Renal cortical epithelial cell (primary cell): ENCODE data around the gene S100A3. TPM values are rescaled to one million over a fixed set of nuclear protein-coding genes. Genes with fewer than 3 reads are reported as not detected.
"Not testable (repeated sequence)": the region's sequence is repeated elsewhere in the genome, so short reads cannot be mapped to it uniquely, and the experiment has no call there.

Experiments used
- DNase-seq: peaks from one replicate; pipeline ENCODE4 v3.0.0-alpha.2; 2011; ENCODE audit warnings: low read depth
- total RNA-seq: library from RNA; depleted of rRNA; stranded (reverse); fragments of >200 nt; gene quantifications from 2 replicates; pipeline ENCODE4 v1.2.3, GENCODE V29; 2014

The S100A3 gene
- total RNA-seq, 1 donor from 2014 or later: 5.2 TPM

GRCh38 chr1:153535242-153536011 lies 13.6 kb downstream of the S100A3 start, which contains the start of gene S100A6:
Gene S100A6, minus strand, starts transcription at chr1:153535991. Its CDS starts 652 bp downstream, at chr1:153535339.
- no peak for DNase-seq

GRCh38 chr1:153534925-153535241 lies 14.2 kb downstream of the S100A3 start:
- no peak for DNase-seq

GRCh38 chr1:153534226-153534924 lies 14.7 kb downstream of the S100A3 start:
- DNase-seq: no peak

GRCh38 chr1:153533689-153534201 lies 15.3 kb downstream of the S100A3 start:
- DNase-seq: peak; percentile 93

GRCh38 chr1:153532769-153533599 lies 16.1 kb downstream of the S100A3 start:
- DNase-seq: peak; percentile 61

- no peak for DNase-seq
Observed at GRCh38 chr1:153532181-153532580, 16.9 kb downstream of the S100A3 start.

GRCh38 chr1:153531638-153532037 lies 17.4 kb downstream of the S100A3 start:
- DNase-seq: no peak

GRCh38 chr1:153527683-153528040 lies 21.4 kb downstream of the S100A3 start:
- DNase-seq: no peak

GRCh38 chr1:153527023-153527682 lies 21.9 kb downstream of the S100A3 start:
- peak; percentile 64 for DNase-seq

GRCh38 chr1:153526132-153526543 lies 22.9 kb downstream of the S100A3 start:
- no peak for DNase-seq

GRCh38 chr1:153525088-153525728 lies 23.9 kb downstream of the S100A3 start:
- DNase-seq: no peak

- not testable (repeated sequence) for DNase-seq
Observed at GRCh38 chr1:153522353-153523048, 26.6 kb downstream of the S100A3 start.

- not testable (repeated sequence) for DNase-seq
Observed at GRCh38 chr1:153521808-153522207, 27.2 kb downstream of the S100A3 start.

GRCh38 chr1:153520818-153521476 lies 28.1 kb downstream of the S100A3 start:
- no peak for DNase-seq

- DNase-seq: not testable (repeated sequence)
Observed at GRCh38 chr1:153520137-153520691, 28.8 kb downstream of the S100A3 start.

GRCh38 chr1:153519242-153519641 lies 29.8 kb downstream of the S100A3 start:
- DNase-seq: no peak

- peak; percentile 47 for DNase-seq
Observed at GRCh38 chr1:153515504-153516394, 33.3 kb downstream of the S100A3 start.

GRCh38 chr1:153513666-153514065 lies 35.4 kb downstream of the S100A3 start:
- DNase-seq: no peak

GRCh38 chr1:153513023-153513422 lies 36.0 kb downstream of the S100A3 start:
- no peak for DNase-seq
